HG03457 (cell line): ENCODE measurements around the gene TMEM235.
"Not testable (repeated sequence)": the region's sequence is repeated elsewhere in the genome, so short reads cannot be mapped to it uniquely, and the experiment has no call there.

Source experiments
- ATAC-seq: cut with Tn5 transposase; IDR thresholded peaks from one replicate; pipeline ENCODE4 v1.9.1; 2021; ENCODE audit warnings: moderate number of reproducible peaks; ENCODE audit not compliant: unreplicated experiment

TMEM235 gene

GRCh38 chr17:78214706-78215061 lies 16.7 kb upstream of the TMEM235 start:
- no peak for ATAC-seq

- ATAC-seq = no peak
Measured at GRCh38 chr17:78219396-78220150, 11.9 kb upstream of the TMEM235 start.

DNA sequence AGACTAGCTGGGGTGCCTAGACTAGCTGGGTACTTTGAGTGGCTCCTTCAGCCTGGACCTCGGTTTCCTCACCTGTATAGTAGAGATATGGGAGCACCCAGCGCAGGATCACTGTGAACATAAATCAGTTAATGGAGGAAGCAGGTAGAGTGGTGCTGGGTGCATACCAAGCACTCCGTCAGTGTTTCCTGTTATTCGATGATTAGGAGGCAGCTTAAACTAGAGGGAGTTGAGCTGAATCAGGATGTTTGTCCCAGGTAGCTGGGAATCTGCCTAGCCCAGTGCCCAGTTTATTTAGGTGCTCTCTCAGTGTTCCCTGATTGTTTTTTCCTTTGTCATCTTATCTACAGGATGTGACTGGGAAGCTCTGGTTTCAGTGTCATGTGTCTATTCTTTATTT lies 8.4 kb upstream of the TMEM235 start:
- ATAC-seq = no peak

DNA sequence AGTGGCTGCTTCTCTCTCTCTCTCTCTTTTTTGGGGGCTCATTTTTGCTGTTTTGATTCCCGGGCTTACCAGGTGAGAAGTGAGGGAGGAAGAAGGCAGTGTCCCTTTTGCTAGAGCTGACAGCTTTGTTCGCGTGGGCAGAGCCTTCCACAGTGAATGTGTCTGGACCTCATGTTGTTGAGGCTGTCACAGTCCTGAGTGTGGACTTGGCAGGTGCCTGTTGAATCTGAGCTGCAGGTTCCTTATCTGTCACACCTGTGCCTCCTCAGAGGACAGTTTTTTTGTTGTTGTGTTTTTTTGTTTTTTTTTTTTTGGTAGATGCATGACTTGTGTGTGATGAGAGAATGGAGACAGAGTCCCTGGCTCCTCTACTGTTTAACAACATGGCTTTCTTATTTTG lies 7.7 kb upstream of the TMEM235 start:
- no peak for ATAC-seq

GRCh38 chr17:78224231-78225087 lies 7.0 kb upstream of the TMEM235 start:
- no peak for ATAC-seq

GRCh38 chr17:78225088-78225865 lies 6.2 kb upstream of the TMEM235 start:
- no peak for ATAC-seq

DNA sequence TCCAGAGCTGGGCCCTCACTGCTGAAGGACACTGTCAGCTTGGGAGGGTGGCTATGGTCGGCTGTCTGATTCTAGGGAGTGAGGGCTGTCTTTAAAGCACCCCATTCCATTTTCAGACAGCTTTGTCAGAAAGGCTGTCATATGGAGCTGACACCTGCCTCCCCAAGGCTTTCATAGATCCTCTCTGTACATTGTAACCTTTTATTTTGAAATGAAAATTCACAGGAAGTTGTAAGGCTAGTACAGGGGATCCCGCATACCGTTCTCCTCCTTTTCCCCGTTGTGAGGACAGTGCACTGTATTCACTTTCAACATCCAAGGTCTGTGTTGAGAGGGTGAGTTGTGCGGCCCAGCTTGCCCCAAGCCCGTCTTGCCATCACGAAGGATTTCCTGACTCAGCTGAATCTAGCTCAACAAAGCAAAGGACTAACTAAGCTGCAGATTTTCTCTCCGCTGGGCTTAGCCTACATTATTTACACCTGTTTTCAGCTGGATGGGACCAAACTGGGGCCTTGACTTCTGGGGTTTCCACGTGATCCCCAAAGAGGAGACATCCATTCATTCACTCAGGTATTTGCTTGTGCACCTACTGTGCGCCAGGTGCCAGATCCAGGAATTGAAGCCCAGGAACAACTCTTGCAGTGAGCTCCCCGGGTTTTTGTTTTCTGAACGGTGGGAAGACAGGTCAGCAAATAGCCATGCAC lies 5.2 kb upstream of the TMEM235 start:
- no peak for ATAC-seq

GRCh38 chr17:78226759-78227454 lies 4.5 kb upstream of the TMEM235 start:
- ATAC-seq = no peak

DNA sequence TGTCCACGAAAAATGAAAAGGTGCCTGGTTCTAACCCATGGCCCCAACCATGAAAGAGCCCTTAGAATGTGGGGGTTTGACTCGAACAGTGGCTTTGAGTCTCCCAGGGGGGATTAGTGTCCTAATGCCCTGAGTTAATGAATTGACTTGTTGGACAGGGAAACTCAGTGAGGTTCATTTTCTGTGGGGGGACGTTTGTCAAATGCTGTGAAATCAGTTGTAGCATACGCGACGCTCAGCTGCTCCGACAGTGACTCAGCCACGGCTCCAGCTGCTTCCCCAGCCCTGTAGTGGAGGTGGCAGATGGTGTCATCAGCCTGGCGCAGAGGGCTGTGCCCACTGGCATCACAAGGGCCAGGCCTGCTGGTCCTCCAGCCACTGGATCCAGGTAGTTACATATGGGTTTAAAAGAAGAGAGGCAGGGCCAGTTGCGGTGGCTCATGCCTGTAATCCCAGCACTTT lies 3.9 kb upstream of the TMEM235 start:
- ATAC-seq = no peak

- no peak for ATAC-seq
Measured at GRCh38 chr17:78228176-78228575, 3.3 kb upstream of the TMEM235 start.

GRCh38 chr17:78230252-78230962 lies 1.0 kb upstream of the TMEM235 start:
- no peak for ATAC-seq

- no peak for ATAC-seq
Measured at GRCh38 chr17:78231991-78232858, 794 bp downstream of the TMEM235 start.

- ATAC-seq = no peak
Measured at GRCh38 chr17:78232859-78233173, 1.4 kb downstream of the TMEM235 start.

GRCh38 chr17:78233678-78234077 lies 2.2 kb downstream of the TMEM235 start:
- ATAC-seq = no peak

DNA sequence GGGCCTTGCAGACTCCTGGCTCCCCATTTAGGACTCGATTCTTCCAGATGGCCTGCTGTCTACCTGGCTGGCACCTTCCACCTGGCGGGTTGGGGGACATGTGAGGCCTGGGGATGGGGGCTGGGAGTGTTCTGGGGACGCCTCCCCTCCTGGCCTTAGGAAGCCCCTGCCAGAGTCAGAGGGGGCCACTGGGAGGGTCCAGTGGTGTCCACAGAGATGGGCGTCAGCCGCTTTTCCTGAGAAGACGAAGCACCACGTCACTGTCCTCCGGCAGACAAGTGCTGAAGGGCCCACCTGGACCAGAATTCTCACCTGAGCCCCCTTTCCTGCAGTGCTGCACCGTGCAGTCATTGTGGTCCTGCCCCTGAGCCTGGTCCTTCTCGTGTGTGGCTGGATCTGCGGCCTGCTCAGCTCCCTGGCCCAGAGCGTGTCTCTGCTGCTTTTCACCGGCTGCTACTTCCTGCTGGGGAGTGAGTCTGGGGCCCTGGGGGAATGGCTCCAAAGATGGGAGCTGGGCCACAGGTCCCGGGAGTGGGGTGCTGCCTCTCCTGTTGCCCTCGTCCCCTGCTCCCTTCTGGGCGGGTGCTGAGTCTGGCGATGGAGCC lies 2.9 kb downstream of the TMEM235 start:
- no peak for ATAC-seq

DNA sequence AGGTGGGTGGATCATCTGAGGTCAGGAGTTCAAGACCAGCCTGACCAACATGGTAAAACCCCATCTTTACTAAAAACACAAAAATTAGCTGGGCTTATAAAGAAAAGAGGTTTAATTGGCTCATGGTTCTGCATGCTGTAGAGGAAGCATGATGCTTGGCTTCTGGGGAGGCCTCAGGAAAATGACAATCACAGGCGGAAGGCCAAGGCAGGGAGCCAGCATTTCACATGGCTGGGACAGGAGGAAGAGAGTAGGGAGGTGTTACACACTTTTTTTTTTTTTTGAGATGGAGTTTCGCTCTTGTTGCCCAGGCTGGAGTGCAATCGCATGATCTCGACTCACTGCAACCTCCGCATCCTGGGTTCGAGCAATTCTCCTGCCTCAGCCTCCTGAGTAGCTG lies 3.6 kb downstream of the TMEM235 start:
- not testable (repeated sequence) for ATAC-seq

GRCh38 chr17:78235885-78236284 lies 4.5 kb downstream of the TMEM235 start:
- ATAC-seq = no peak

DNA sequence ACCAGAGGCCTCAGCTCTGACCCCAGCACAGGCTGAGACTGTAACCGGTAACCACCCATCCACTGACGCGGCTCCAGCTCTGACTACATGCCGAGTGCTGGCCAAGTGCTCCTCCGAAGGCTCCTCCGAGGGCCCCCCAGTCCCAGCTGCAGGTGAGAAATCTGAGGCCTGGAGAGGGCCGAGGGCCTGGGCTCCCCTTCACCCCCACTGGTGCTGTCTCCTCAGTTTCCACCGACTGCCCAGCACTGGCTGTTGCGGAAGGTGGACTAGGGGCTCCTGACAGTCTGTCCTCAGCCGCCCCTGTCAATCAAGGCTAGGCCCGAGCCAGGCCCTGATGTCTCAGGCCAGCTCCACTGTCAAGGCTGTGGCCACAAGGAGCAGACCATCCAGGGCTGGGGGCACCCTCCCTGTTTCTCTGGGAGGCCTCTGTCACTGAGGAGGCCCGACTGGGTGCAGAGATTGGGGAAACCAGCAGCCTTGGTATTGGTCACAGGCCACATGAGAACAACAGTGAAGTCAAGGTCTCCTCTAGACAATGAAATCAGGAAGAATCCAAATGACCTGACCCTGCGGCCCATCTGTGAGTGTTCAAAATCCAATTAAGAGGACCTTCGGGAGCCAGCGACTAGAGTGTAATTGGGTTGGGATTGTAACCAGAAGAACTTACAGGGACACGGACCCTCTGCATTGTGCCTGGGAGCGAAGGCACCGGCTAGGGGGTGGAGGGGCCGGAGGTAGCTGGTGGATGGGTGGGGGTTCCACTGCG lies 5.1 kb downstream of the TMEM235 start:
- ATAC-seq = no peak
